Camera-type eye (tissue), 1 donor: ENCODE data around the gene BMP5. TPM values are rescaled to one million over a fixed set of nuclear protein-coding genes. Genes with fewer than 3 reads are reported as not detected.

Experiments
- total RNA-seq: library from RNA; depleted of rRNA; stranded (reverse); fragments of >200 nt; gene quantifications from one replicate; pipeline ENCODE4 v1.2.3, GENCODE V29; 2014

The BMP5 gene
- total RNA-seq: 20.8 TPM

DNA sequence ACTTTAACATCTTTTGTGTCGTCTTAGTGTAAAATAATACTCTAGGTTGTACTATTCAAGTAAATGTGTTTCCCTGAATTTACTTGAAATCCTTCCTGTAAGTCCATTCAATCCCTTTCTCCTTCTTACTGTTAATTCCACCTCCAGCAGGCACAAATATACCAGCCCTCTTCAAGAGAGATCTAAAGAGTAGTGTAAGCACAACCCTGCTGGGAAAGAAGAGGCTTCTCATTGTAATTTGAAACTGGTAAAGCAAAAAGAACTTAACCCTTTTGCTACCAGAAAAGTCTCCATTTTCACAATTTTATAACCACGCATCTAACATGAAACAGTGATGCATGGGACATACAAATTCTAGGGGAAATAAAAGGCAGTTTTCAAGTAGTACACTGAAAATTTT lies at the start of gene BMP5:
TSS of gene BMP5 (minus strand) at position 191 of the 400 bp plus-strand sequence. CDS start 725 bp downstream, outside the sequence.

